HEK293T (cell line): ENCODE data around the gene ZFPM1.

Experiments
- CTBP1 ChIP-seq: fragments of 450-650 bp; IDR thresholded peaks from 2 replicates; pipeline ENCODE4 v1.6.1; 2016; ENCODE audit warnings: borderline replicate concordance
- ELF4 ChIP-seq: fragments of 450-650 bp; IDR thresholded peaks from 2 replicates; pipeline ENCODE4 v1.6.1; 2017; ENCODE audit warnings: antibody characterized with exemption
- FOXA1 ChIP-seq: fragments of 450-650 bp; IDR thresholded peaks from 2 replicates; pipeline ENCODE4 v1.6.1; 2016; ENCODE audit warnings: mild to moderate bottlenecking
- FOXM1 ChIP-seq: fragments of 450-650 bp; IDR thresholded peaks from 2 replicates; pipeline ENCODE4 v1.6.1; 2017; ENCODE audit warnings: mild to moderate bottlenecking, borderline replicate concordance
- HDGF ChIP-seq: fragments of 450-650 bp; IDR thresholded peaks from 2 replicates; pipeline ENCODE4 v1.6.1; 2017; ENCODE audit warnings: antibody characterized with exemption, borderline replicate concordance
- L3MBTL2 ChIP-seq: fragments of 450-650 bp; conservative IDR thresholded peaks from 2 replicates; pipeline ENCODE4 v1.6.1; 2016; ENCODE audit warnings: mild to moderate bottlenecking
- LEF1 ChIP-seq: fragments of 450-650 bp; IDR thresholded peaks from 2 replicates; pipeline ENCODE4 v1.6.1; 2017; ENCODE audit warnings: mild to moderate bottlenecking, borderline replicate concordance
- SUZ12 ChIP-seq: fragments of 450-650 bp; IDR thresholded peaks from 2 replicates; pipeline ENCODE4 v1.6.1; 2016; ENCODE audit warnings: mild to moderate bottlenecking
- TARDBP ChIP-seq: fragments of 450-650 bp; IDR thresholded peaks from 2 replicates; pipeline ENCODE4 v1.6.1; 2016

DNA sequence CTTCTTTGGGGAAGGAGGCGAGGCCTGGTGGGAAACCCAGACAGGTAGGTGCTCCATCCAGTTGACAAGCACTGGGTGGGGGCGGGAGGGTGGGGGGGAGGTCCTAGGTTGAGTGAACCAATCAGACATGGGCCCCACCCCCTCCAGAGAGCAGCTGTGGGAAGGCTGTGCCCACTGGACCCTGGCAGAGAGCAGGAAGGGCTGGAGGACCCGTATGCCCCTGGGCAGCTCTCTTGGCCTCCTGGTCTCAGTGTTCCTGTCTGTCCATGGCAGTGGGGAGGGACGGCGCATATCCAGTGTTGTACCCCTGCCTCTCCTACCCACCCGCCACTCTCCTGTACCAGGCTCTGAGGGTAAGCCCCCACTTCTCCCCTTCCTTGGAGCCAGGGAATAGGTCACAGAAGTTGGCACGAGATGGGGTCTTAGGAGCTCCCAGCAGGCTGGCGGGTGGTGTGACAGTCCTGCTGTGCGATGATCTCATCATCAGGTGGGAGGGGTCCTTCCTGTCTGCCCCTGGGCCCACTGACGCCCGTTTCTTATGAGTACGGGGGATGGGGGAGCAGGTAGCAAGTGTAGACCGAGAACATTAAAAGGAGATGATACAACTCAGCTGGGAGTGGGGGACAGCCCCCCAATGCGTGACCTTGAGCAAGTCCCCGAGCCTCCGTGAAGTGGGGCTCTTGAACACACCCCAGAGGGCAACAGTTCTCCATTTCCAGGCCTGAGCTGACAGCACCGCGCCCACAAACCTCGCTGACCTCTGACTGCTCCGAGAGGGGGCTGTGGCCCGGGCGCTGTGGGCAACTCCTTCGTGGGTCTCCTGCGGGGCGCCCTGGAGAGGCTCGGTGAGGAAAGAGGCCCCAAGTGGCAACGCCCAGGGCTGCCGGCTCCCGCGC, 1.2 kb upstream of the ZFPM1 start:
- no peak for TF ChIP-seq HDGF
- no peak for TF ChIP-seq FOXM1
- no peak for TF ChIP-seq TARDBP
- TF ChIP-seq CTBP1, result no peak
- TF ChIP-seq SUZ12, result no peak
- TF ChIP-seq FOXA1, result no peak
- TF ChIP-seq ELF4, result no peak
- TF ChIP-seq L3MBTL2, result no peak
- TF ChIP-seq LEF1, result no peak
